Stimulated activated CD8-positive, alpha-beta memory T cell treated with anti-CD3 and anti-CD28 coated beads, Interleukin-15, amount 100 ng/mL, for 1 hour (primary cell): ENCODE results near the gene PRICKLE3.
A peak's percentile ranks its signal among the peaks of the same experiment; 100 is the strongest.
"Not testable (repeated sequence)": the region's sequence is repeated elsewhere in the genome, so short reads cannot be mapped to it uniquely, and the experiment has no call there.

Source experiments
- DNase-seq: peaks from one replicate; pipeline ENCODE4 v3.0.0-alpha.2; 2020; ENCODE audit warnings: low read depth

Gene PRICKLE3

GRCh38 chrX:49178537-49178936, 7.6 kb downstream of the PRICKLE3 start:
- no peak for DNase-seq

DNA sequence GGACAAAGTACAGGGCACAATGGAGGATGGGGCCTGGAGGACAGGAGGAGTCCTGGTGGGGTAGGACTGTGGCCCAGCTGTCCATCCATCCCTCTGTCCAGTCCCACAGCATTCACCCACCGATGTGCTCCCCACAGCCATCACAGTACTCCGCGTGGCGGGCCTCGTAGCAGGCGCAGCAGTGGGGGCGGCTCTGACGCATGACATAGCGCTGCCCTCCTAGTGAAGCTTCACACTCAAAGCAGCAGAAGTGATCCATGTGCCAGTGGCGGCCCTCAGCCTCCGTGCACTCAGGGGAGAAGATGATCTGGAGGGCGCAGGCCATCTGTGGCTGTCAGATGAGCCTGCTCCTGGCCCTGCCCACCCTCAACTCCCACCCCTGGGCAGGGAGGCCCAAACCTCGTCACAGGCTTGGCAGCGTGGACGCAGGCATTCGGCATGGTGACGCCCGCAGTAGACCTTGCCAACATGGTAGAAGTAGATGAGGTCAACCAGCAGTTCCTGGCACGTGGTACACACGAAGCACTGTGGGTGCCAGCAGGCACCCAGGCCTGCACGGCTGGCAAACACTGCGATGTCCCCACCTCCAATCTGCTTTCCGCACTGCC, 8.2 kb downstream of the PRICKLE3 start:
- DNase-seq: no peak

DNA sequence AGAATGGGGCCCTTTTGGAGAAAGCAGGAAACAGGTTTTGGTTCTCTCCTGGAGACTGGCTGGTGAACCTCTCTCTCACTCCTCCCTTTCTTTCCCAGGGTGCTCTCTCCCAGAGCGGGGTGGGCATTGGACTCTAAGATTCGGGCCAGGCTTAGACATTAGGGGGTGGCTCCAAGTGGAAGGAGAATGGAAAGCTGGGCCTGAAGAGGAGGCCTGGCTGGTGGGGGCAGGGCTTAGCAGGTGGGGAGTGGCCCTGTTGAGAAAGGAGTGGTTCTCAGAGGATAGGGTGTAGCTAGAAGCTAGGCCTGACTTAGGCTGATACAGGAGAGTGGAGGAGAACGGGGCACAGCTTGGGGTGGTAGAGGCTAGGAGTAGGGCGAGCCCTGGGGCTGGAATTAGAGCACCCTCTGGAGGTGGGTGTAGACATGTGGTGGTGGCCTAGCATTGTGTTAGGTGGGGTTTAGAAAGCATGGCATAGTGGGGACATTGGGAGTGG, 8.8 kb downstream of the PRICKLE3 start:
- no peak for DNase-seq

- DNase-seq: no peak
These were observed 9.5 kb downstream of the PRICKLE3 start for GRCh38 chrX:49176421-49177326.

- no peak for DNase-seq
These were observed 10.5 kb downstream of the PRICKLE3 start for GRCh38 chrX:49175435-49176274.

DNA sequence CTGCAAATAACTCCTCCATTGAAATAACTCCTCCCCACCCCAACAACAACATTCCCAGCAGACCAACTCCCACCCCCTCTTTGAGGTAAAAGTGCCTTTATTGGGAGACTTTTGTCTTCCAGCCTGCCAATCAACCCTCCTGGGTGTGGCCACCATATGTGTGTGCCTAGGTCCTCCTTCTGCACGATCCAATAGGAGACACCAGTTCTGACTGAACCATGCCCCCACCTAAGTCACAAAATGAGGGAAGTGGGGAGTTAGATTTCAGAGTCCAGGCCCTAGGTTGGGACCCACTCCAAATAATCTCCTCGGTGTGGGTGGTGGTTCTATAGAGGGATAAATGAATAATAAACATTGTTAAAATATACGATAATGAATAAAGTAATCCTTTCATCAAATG, 11.4 kb downstream of the PRICKLE3 start:
- no peak for DNase-seq

DNA sequence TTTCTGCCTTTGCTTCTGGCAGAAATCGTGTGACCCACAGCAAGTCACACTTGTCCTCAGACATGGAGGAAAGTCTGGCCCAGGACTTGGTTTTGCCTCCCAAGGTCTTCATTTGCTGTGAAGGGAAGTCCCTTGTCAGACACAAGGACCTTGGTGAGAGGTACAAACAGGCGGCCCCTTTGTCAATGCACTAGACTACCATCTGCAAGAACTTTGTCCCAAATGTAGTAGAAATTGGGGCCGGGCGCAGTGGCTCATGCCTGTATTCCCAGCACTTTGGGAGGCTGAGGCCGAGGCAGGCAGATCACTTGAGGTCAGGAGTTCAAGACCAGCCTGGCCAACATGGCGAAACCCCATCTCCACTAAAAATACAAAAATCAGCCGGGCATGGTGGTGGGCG, 12.6 kb downstream of the PRICKLE3 start:
- DNase-seq: not testable (repeated sequence)

DNA sequence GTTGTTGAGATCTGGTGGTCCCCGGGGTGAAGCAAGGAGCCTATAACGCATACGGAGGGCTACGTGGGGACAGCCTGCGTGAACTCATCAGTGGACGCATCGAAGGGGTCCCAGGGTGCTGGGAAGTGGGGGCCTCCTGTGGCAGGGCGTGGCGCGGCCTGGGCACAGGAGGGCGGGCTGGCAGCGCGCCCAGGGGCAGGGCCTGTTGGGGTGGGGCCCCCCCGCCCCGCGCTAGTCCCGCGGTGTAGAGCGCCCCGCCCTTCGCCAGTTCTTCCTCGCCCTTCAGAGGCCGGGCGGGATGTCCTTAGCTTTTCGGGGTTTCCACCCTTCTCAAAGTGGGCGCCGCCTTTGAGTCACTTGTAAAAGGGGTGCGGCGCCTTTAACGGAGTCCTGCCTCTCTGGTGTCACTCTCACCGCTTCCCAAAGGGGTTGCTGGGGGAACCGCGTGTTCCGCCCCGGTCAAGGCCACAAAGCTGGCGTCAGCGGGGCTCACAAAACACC, 13.8 kb downstream of the PRICKLE3 start:
- no peak for DNase-seq

DNA sequence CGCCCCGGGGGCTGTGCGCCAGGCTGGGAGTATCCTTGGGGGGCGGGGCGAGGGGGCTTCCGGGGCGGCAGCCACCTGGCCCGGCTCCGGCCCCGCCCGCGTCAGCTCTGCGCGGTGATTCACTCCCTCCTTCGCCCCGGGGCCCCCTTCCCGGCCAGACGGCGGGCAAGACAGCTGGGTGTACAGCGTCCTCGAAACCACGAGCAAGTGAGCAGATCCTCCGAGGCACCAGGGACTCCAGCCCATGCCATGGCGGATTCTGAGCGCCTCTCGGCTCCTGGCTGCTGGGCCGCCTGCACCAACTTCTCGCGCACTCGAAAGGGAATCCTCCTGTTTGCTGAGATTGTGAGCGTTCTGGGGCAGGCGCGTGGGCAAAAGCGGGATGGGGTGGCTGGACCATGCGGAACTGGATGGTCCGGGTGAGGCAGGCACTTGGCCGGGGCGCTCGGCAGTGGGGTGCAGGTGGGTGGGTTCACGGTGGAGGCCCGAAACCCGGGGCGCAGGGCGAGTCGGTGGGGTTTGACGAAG, 14.4 kb downstream of the PRICKLE3 start, which contains the start of gene PLP2:
Gene PLP2 (plus strand): TSS at position 147 of the 528 bp plus-strand sequence. CDS start 103 bp downstream, at position 250.
- peak; percentile 49 for DNase-seq

DNA sequence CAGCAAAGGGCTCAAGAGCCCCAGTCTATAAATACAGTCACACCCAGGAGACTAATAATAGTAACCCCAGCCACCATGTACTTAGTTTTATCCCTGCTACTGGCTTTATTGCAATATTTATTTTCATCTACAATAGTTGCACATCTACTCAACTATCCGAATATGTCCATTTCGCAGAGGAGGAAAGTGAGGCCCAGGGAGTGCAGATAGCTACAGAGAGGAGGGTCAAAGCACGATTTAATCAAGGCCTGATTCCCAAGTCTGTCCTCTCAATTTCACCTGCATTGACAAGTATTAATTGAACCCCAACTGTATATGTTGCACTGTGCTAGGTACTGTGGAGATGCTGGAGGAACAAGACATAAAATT, 18.4 kb downstream of the PRICKLE3 start:
- no peak for DNase-seq

- no peak for DNase-seq
These were observed 19.0 kb downstream of the PRICKLE3 start for GRCh38 chrX:49166914-49167739.

- DNase-seq: no peak
These were observed 20.0 kb downstream of the PRICKLE3 start for GRCh38 chrX:49165901-49166881.

DNA sequence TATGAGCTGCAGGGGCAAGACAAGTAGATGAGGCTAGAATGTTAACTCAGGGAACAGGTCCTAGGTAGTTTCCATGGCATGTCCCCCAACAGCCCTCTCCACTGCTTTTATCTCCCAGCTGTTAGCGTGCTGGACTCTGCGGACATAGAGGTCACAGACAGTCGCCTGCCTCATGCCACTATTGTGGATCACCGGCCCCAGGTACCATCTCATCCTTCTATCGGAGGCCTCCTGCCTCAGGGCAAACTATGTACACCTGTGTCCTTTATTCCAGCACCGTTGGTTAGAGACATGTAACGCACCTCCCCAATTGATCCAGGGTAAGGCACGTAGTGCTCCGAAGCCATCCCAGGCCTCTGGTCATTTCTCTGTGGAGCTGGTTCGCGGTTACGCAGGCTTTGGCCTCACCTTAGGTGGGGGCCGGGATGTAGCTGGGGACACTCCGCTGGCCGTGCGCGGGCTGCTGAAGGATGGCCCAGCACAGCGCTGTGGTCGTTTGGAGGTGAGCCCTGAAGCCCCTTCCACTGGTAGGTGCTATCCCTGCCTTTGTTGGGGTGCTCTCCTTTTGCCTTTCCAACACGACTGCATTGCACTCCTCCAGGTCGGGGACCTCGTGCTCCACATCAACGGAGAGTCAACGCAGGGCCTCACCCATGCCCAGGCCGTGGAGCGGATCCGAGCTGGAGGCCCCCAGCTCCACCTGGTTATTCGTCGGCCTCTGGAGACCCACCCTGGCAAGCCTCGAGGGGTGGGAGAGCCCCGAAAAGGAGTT, 21.4 kb downstream of the PRICKLE3 start:
- DNase-seq: no peak

- DNase-seq: peak; percentile 55
These were observed 22.4 kb downstream of the PRICKLE3 start for GRCh38 chrX:49163555-49164419.

- DNase-seq: no peak
These were observed 23.6 kb downstream of the PRICKLE3 start, which contains the start of gene MAGIX for GRCh38 chrX:49162620-49163019. Gene MAGIX, plus strand, starts transcription at chrX:49162758. Its CDS starts 132 bp downstream, at chrX:49162890.

GRCh38 chrX:49161632-49162031, 24.5 kb downstream of the PRICKLE3 start:
- no peak for DNase-seq

- DNase-seq: no peak
These were observed 25.3 kb downstream of the PRICKLE3 start for GRCh38 chrX:49160908-49161307.

DNA sequence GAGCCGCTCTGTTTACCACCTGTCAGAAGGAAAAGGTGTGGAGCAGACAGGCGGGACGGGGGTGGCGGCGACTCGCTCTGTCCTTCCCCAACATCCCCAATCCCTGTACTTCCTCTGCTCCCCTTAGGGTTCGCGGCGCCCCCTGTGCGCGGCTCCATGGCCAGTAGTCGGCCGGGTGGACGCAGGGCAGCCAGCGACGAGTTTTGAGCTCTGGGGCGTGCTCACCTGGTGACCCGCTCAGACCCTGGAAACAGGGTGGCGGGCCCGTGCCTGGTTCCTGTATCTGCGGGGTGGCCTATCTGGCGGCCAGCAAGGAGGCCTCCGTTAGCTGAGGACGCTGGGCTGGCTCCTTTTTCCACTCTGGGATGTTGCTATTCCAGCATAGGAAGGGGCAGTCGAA, 29.0 kb downstream of the PRICKLE3 start:
- DNase-seq: no peak
